ENCODE data around the gene SIPA1L2. TPM values are rescaled to one million over a fixed set of nuclear protein-coding genes. Genes with fewer than 3 reads are reported as not detected.

SIPA1L2 gene
- polyA plus RNA-seq, 1 experiment: 63.5 TPM

- Histone ChIP-seq H3K27me3 (ENCODE audit: control insufficient read depth, insufficient read depth, low read length) (no peaks in the 10 kb centered on the region), H3K27ac (ENCODE audit: low read depth, low read length) (no peak overlapping the region), H3K9me3 (ENCODE audit: control insufficient read depth, insufficient read depth, low read length) (no peaks in the 10 kb centered on the region), H3K4me3 (ENCODE audit: low read depth, low read length) (no peak overlapping the region)
- ChIA-PET CTCF (interaction anchor here (0.6 kb wide), 1 partner anchor 77 kb away, joined by 4 read pairs; no protein-coding TSS in a partner anchor), POLR2A (no interaction called here)
- no peak for DNase-seq (ENCODE audit: low read depth, low spot score)
- TF ChIP-seq CTCF (IDR thresholded peaks at IDR 0.05; ENCODE audit: low read depth, low read length): no peak
These were observed 45.3 kb upstream of the SIPA1L2 start for GRCh38 chr1:232675260-232675659.

- Histone ChIP-seq H3K9me3 (ENCODE audit: control insufficient read depth, insufficient read depth, low read length) (no peaks in the 10 kb centered on the region), H3K27me3 (ENCODE audit: control insufficient read depth, insufficient read depth, low read length) (no peaks in the 10 kb centered on the region), H3K4me3 (ENCODE audit: low read depth, low read length) (no peak overlapping the region), H3K27ac (ENCODE audit: low read depth, low read length) (no peak overlapping the region)
- no peak for DNase-seq (ENCODE audit: low read depth, low spot score)
- TF ChIP-seq CTCF (IDR thresholded peaks at IDR 0.05; ENCODE audit: low read depth, low read length): no peak
- POLR2A ChIA-PET: no interaction called here
- CTCF ChIA-PET: interaction anchor here (0.7 to 1.2 kb wide), 2 partner anchors 15 to 750 kb away, joined by 3 read pairs; no protein-coding TSS in a partner anchor
These were observed 43.3 kb upstream of the SIPA1L2 start for GRCh38 chr1:232673256-232673655.

- Histone ChIP-seq H3K27ac (ENCODE audit: low read depth, low read length) (no peak overlapping the region), H3K9me3 (ENCODE audit: control insufficient read depth, insufficient read depth, low read length) (no peaks in the 10 kb centered on the region), H3K27me3 (ENCODE audit: control insufficient read depth, insufficient read depth, low read length) (no peaks in the 10 kb centered on the region), H3K4me3 (ENCODE audit: low read depth, low read length) (no peak overlapping the region)
- ChIA-PET POLR2A (no interaction called here), CTCF (no interaction called here)
- no peak for TF ChIP-seq CTCF (IDR thresholded peaks at IDR 0.05; ENCODE audit: low read depth, low read length)
- no peak for DNase-seq (ENCODE audit: low read depth, low spot score)
These were observed 40.2 kb upstream of the SIPA1L2 start for GRCh38 chr1:232669981-232670747.

- POLR2A ChIA-PET: no interaction called here
- DNase-seq (ENCODE audit: low read depth, low spot score): no peak
These were observed 37.8 kb upstream of the SIPA1L2 start for GRCh38 chr1:232667778-232668165.

More at GRCh38 chr1:232667778-232668165, 37.8 kb upstream of the SIPA1L2 start:
- H3K4me3 ChIP-seq (ENCODE audit: low read depth, low read length): no peak overlapping the region
- H3K27me3 ChIP-seq (ENCODE audit: control insufficient read depth, insufficient read depth, low read length): no peaks in the 10 kb centered on the region
- no peak overlapping the region for H3K27ac ChIP-seq (ENCODE audit: low read depth, low read length)
- TF ChIP-seq CTCF (IDR thresholded peaks at IDR 0.05; ENCODE audit: low read depth, low read length): no peak
- CTCF ChIA-PET: interaction anchor here (0.7 kb wide), 1 partner anchor 285 kb away, joined by 3 read pairs; no protein-coding TSS in a partner anchor
- H3K9me3 ChIP-seq (ENCODE audit: control insufficient read depth, insufficient read depth, low read length): no peaks in the 10 kb centered on the region
